H1 (cell line): ENCODE data around the gene C7orf25.

Source experiments
- EP300 ChIP-seq, 2 experiments: IDR thresholded peaks; 1 replicate in 1 of 2; 2 replicates in 1 of 2; pipeline ENCODE4 v1.6.1; 2011 to 2012; ENCODE audit warnings: low read depth in 2 of 2, low read length in 2 of 2, mild to moderate bottlenecking in 2 of 2, borderline replicate concordance in 1 of 2, inconsistent platforms in 1 of 2, moderate library complexity in 1 of 2
- EZH2 ChIP-seq: fragments of 200-600 bp; sonication (generic); IDR thresholded peaks from 2 replicates; pipeline ENCODE4 v1.7.1; 2012; ENCODE audit warnings: low read depth, mild to moderate bottlenecking, moderate library complexity, low read length, inconsistent platforms; ENCODE audit not compliant: severe bottlenecking
- HDAC2 ChIP-seq, 2 experiments: fragments of 300-600 bp in 1 of 2; sonication (generic) in 1 of 2; IDR thresholded peaks; 2 replicates each; pipeline ENCODE4 v1.6.1; 2011 to 2012; ENCODE audit warnings: low read depth in 2 of 2, low read length in 2 of 2, mild to moderate bottlenecking in 2 of 2, moderate library complexity in 2 of 2, borderline replicate concordance in 1 of 2, inconsistent platforms in 1 of 2
- POLR2A ChIP-seq, 2 experiments: IDR thresholded peaks; 1 replicate in 1 of 2; 2 replicates in 1 of 2; pipeline ENCODE4 v1.6.1; 2011; ENCODE audit warnings: low read depth in 2 of 2, low read length in 2 of 2, mild to moderate bottlenecking in 2 of 2; ENCODE audit errors: control extremely low read depth in 1 of 2
- POLR2AphosphoS5 ChIP-seq: IDR thresholded peaks from 2 replicates; pipeline ENCODE4 v1.6.1; 2011; ENCODE audit warnings: low read depth, low read length
- SRF ChIP-seq: IDR thresholded peaks from 2 replicates; pipeline ENCODE4 v1.6.1; 2011; ENCODE audit warnings: mild to moderate bottlenecking, low read depth, low read length, moderate library complexity
- YY1 ChIP-seq: IDR thresholded peaks from 2 replicates; pipeline ENCODE4 v1.6.1; 2011; ENCODE audit warnings: low read depth, mild to moderate bottlenecking, low read length
- TF ChIP-seq, protein P1 (sequence below), 3 experiments: IDR thresholded peaks; 1 replicate in 2 of 3; 2 replicates in 1 of 3; pipeline versions ENCODE4 v1.5.1 to v1.6.1; 2011; ENCODE audit warnings: low read length in 3 of 3, mild to moderate bottlenecking in 3 of 3, inconsistent platforms in 2 of 3, low read depth in 1 of 3, moderate library complexity in 1 of 3; ENCODE audit not compliant: insufficient read depth in 1 of 3; ENCODE audit errors: control extremely low read depth in 1 of 3

GRCh38 chr7:42959549-42959948 lies 47.7 kb upstream of the C7orf25 start:
- TF ChIP-seq POLR2AphosphoS5 (no peak), EP300 (IDR thresholded peaks at IDR 0.05; ENCODE audit: borderline replicate concordance in 1 of 2, low read depth in 2 of 2, low read length in 2 of 2) (no peak), POLR2A (IDR thresholded peaks at IDR 0.05; ENCODE audit: control extremely low read depth in 1 of 2, low read depth in 2 of 2, low read length in 2 of 2) (no peak), HDAC2 (IDR thresholded peaks at IDR 0.05; ENCODE audit: borderline replicate concordance in 1 of 2, low read depth in 2 of 2, low read length in 2 of 2) (no peak), YY1 (no peak), EZH2 (no peak), SRF (no peak)
- TF ChIP-seq, protein P1, sequence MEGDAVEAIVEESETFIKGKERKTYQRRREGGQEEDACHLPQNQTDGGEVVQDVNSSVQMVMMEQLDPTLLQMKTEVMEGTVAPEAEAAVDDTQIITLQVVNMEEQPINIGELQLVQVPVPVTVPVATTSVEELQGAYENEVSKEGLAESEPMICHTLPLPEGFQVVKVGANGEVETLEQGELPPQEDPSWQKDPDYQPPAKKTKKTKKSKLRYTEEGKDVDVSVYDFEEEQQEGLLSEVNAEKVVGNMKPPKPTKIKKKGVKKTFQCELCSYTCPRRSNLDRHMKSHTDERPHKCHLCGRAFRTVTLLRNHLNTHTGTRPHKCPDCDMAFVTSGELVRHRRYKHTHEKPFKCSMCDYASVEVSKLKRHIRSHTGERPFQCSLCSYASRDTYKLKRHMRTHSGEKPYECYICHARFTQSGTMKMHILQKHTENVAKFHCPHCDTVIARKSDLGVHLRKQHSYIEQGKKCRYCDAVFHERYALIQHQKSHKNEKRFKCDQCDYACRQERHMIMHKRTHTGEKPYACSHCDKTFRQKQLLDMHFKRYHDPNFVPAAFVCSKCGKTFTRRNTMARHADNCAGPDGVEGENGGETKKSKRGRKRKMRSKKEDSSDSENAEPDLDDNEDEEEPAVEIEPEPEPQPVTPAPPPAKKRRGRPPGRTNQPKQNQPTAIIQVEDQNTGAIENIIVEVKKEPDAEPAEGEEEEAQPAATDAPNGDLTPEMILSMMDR (IDR thresholded peaks at IDR 0.05; ENCODE audit: control extremely low read depth in 1 of 3, insufficient read depth in 1 of 3, low read depth in 1 of 3, low read length in 3 of 3): no peak
